Activated CD8-positive, alpha-beta memory T cell treated with anti-CD3 and anti-CD28 coated beads, Interleukin-2, amount 50 U/mL, for 1 hour (primary cell): ENCODE data around the gene KDM1A.

ENCODE experiments used
- DNase-seq: peaks from one replicate; pipeline ENCODE4 v3.0.0-alpha.2; 2020; ENCODE audit errors: extremely low read depth

Gene KDM1A

GRCh38 chr1:23013657-23014056, 5.6 kb upstream of the KDM1A start:
- DNase-seq = no peak

GRCh38 chr1:23018661-23019093, 591 bp upstream of the KDM1A start:
- DNase-seq = no peak

DNA sequence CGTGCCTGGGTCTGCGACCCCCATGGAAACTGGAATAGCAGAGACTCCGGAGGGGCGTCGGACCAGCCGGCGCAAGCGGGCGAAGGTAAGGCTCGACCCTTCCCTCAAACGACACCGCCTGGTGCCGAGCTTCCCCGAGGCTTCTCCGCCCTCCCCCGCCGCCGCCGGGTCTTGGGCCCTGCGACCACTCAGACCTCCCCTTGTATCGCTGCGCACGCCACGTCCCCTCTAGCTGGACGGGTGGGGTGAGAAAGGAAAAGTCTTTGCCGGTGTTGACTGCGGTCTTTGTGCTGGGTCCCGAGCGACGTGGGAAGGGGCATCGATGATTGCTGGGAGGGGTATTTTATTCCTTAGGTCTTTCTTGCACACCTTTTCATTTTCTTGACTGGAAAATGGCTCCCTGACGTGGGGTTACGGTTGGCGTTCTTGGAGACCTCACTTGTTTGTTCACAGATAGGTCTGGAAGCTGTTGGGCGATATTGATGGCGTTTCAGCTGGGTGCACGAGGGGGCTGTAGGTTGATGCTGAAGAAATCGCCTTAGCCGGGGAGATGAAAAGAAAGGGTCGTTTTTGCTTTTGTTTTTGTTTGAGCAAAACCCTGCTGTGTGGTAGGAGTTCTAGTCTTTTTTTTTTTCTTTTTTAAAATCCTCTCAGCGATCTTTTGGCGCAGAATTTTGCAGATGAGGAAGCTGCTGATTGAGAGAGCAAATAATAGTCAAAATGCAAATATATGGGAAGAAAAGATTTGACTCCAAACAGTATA, 776 bp downstream of the KDM1A start:
- DNase-seq = no peak

- no peak for DNase-seq
Observed at GRCh38 chr1:23020706-23021405, 1.6 kb downstream of the KDM1A start.

- DNase-seq = no peak
Observed at GRCh38 chr1:23021834-23022233, 2.6 kb downstream of the KDM1A start.

- DNase-seq = no peak
Observed at GRCh38 chr1:23023174-23023845, 4.0 kb downstream of the KDM1A start.

- DNase-seq = no peak
Observed at GRCh38 chr1:23026568-23026967, 7.3 kb downstream of the KDM1A start.

DNA sequence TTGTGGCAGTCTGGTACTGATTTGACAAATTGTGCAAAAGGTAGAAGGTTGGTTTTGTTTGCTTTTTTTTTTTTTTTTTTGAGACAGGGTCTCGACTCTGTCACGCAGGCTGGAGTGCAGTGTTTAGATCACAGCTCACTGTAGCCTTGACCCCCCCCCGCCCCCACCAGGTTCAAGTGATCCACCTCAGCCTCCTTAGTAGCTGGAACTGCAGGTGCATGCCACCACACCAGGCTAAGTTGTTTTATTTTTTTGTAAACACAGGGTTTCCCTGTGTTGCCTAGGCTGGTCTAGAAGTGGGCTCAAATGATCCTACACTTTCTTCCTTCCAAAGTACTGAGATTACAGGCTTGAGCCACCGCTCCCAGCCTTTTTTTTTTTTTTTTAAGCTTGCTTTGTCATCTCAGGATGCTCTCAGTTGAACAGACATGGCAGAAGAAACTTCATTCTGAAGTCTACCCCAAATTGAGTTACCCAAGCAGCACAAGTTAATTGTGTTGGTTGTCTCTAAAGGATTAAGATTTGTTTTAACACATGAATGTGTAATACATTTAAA, 8.2 kb downstream of the KDM1A start:
- DNase-seq = no peak

- DNase-seq = no peak
Observed at GRCh38 chr1:23029337-23029736, 10.1 kb downstream of the KDM1A start.

- no peak for DNase-seq
Observed at GRCh38 chr1:23035823-23036452, 16.7 kb downstream of the KDM1A start.

GRCh38 chr1:23037081-23037740, 17.9 kb downstream of the KDM1A start:
- no peak for DNase-seq

DNA sequence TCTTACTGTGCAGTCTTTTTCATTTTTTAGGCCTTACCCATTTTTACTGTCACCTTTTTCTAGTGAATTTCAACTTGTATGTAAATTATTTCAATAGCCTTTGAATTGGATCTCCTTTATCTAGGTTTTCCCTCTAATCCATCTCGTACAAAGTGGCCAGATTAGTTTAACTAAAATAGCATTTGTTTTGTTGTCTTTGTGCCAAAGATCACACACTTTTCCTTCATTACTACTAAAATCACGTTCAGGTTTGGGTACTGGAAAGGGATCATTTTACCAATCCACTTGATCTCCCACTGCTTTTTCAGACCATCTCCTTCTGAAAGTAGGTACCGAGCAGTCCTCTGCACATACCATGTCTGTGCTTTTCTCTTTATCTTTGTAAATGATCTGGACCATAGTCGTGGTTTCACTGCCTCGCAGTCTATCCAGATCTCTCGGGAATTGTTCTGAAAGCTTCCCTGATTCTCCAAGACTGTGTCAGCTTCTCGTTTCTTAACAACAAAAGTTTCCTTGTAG, 20.1 kb downstream of the KDM1A start:
- no peak for DNase-seq

GRCh38 chr1:23040509-23040908, 21.2 kb downstream of the KDM1A start:
- DNase-seq = no peak

GRCh38 chr1:23044035-23044434, 24.8 kb downstream of the KDM1A start:
- DNase-seq = no peak

DNA sequence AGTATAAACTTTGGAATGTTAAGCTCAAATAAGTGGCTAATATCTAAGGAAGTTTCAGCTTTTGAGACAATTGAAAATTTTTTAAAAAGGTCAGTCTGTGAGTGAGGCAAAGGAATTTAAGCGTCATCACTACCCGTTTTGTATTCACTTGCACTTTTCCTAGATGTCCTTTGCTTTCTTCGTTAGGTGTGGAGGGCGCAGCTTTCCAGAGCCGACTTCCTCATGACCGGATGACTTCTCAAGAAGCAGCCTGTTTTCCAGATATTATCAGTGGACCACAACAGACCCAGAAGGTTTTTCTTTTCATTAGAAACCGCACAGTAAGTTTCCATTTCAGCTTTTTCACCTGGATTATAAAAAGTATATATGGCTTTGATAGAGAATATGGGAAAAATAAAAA, 30.9 kb downstream of the KDM1A start:
- DNase-seq = no peak

GRCh38 chr1:23051290-23051909, 32.1 kb downstream of the KDM1A start:
- DNase-seq = no peak

- DNase-seq = no peak
Observed at GRCh38 chr1:23057301-23057700, 38.0 kb downstream of the KDM1A start.

- no peak for DNase-seq
Observed at GRCh38 chr1:23062271-23062670, 43.0 kb downstream of the KDM1A start.

DNA sequence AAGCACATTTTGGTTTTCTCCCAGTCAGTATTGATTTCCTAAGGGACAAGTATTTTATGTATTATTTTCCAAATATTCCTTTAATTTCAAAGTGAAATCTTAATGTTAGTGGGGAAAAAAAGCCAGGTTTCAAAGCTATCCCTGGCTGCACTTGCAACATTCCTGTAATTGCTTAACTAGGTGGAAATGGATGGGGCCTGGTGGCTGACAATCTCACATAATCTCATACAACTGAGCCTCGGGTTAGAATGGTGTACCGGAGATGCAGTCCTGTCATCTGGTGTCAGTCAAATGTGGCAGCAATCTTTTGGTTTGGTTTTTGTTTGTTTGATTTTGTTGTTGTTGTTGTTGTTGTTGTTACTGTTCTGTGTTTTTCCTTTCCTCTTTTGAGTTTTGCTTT, 46.1 kb downstream of the KDM1A start:
- no peak for DNase-seq

- no peak for DNase-seq
Observed at GRCh38 chr1:23066075-23066474, 46.8 kb downstream of the KDM1A start.

GRCh38 chr1:23069149-23069548, 49.9 kb downstream of the KDM1A start:
- no peak for DNase-seq
